Natural killer cell (primary cell): Measurements from ENCODE around the gene GJB1. TPM values are rescaled to one million over a fixed set of nuclear protein-coding genes. Genes with fewer than 3 reads are reported as not detected.
"Not testable (repeated sequence)": the region's sequence is repeated elsewhere in the genome, so short reads cannot be mapped to it uniquely, and the experiment has no call there.

ENCODE experiments used
- ATAC-seq, 3 donors: fragments of 150-1000 bp in 2 of 3; fragments of 200-7000 bp in 1 of 3; cut with Tn5 transposase; 1 replicate in 1 of 3; 2 replicates in 2 of 3; pipeline ENCODE4 v1.10.0; 2021; ENCODE audit warnings: mild to moderate bottlenecking in 2 of 3, moderate library complexity in 2 of 3
- DNase-seq, 2 donors: peaks; one replicate each; pipeline versions ENCODE4 v3.0.0 to v3.0.0-alpha.2; 2013 to 2021; ENCODE audit warnings: mixed read lengths in 1 of 2
- H3K27ac ChIP-seq: one replicate; pipeline ENCODE4 v1.5.1; 2013; ENCODE audit warnings: mild to moderate bottlenecking, low read length
- H3K27me3 ChIP-seq: one replicate; pipeline ENCODE4 v1.6.1; 2013; ENCODE audit warnings: low read length; ENCODE audit not compliant: control insufficient read depth, insufficient read depth
- H3K36me3 ChIP-seq: one replicate; pipeline ENCODE4 v1.6.1; 2013; ENCODE audit warnings: low read length; ENCODE audit not compliant: control insufficient read depth, insufficient read depth
- H3K4me1 ChIP-seq: one replicate; pipeline ENCODE4 v1.6.1; 2013; ENCODE audit warnings: low read length; ENCODE audit not compliant: control insufficient read depth, insufficient read depth
- H3K4me3 ChIP-seq: one replicate; pipeline ENCODE4 v1.5.1; 2013; ENCODE audit warnings: low read length
- H3K9me3 ChIP-seq: one replicate; pipeline ENCODE4 v1.6.1; 2013; ENCODE audit warnings: low read length; ENCODE audit not compliant: control insufficient read depth, insufficient read depth
- H3K27ac Mint-ChIP-seq, 2 donors: one replicate each; pipeline ENCODE4 v1.8.0; 2022; ENCODE audit warnings: mild to moderate bottlenecking in 2 of 2, mixed read lengths in 2 of 2, moderate library complexity in 1 of 2
- H3K27me3 Mint-ChIP-seq, 2 donors: one replicate each; pipeline ENCODE4 v1.8.0; 2022; ENCODE audit warnings: low read depth in 2 of 2, mixed read lengths in 2 of 2
- H3K36me3 Mint-ChIP-seq: one replicate; pipeline ENCODE4 v1.8.0; 2022; ENCODE audit warnings: mixed read lengths
- H3K4me1 Mint-ChIP-seq, 2 donors: one replicate each; pipeline ENCODE4 v1.8.0; 2022; ENCODE audit warnings: mixed read lengths in 2 of 2
- H3K4me3 Mint-ChIP-seq: one replicate; pipeline ENCODE4 v1.8.0; 2022; ENCODE audit warnings: mild to moderate bottlenecking, moderate library complexity, mixed read lengths
- H3K9me3 Mint-ChIP-seq, 2 donors: one replicate each; pipeline ENCODE4 v1.8.0; 2022; ENCODE audit warnings: mixed read lengths in 2 of 2
- WGBS: methylation state at CpG from one replicate; pipeline ENCODE4 v1.1.7; 2013; ENCODE audit warnings: missing lambda C conversion rate; ENCODE audit not compliant: insufficient coverage; 5-methylcytosine and 5-hydroxymethylcytosine counted together
- intact Hi-C: fragments of 100-400 bp; cut with micrococcal nuclease; formaldehyde crosslinking; loops from one replicate; pipeline ENCODE4 v1.14.2; 2022
- total RNA-seq, 4 donors: library from RNA; stranded (reverse); fragments of 120-200 nt in 1 of 4; gene quantifications; one replicate each; pipeline versions ENCODE4 v1.2.3 to v1.2.4, GENCODE V29; 2013 to 2022
- TF ChIP-seq, protein P1 (sequence below): fragments of 200-600 bp; IDR thresholded peaks from one replicate; pipeline ENCODE4 v1.8.0; 2022; ENCODE audit warnings: antibody characterized with exemption

Gene GJB1
- total RNA-seq, 3 donors from 2014 or later (not counting 1 experiment from before 2014, with no cell fraction given): not detected

DNA sequence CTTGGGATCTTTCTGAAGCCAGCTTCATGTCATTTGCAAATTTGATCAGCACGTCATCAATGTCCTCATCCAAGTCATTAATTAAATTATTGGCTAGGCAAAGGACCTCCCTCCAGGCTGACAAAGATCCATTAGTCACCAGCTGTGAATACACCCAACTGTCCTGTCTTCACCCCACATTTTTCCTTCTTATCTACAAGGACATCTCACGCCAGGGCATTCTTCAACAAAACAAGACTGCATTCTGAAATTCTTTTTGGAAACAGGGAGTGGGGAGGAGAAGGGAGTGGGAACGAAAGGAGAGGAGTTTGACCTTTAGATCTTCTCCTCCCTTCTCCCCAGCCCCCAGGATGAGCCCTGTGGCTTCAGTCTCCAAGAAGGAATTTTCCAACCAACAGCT, 45.7 kb upstream of the GJB1 start:
- H3K27me3 Mint-ChIP-seq: no peaks in the 10 kb centered on the region
- H3K4me1 Mint-ChIP-seq: peaks cover 0 to under 1% of the 10 kb centered on the region in 2 donors
- H3K4me1 ChIP-seq: peaks cover 10% of the 10 kb centered on the region
- no peak for DNase-seq
- no peak overlapping the region for H3K4me3 Mint-ChIP-seq
- H3K9me3 ChIP-seq: no peaks in the 10 kb centered on the region
- no peaks in the 10 kb centered on the region for H3K27me3 ChIP-seq
- H3K4me3 ChIP-seq: no peak overlapping the region
- TF ChIP-seq, protein P1, sequence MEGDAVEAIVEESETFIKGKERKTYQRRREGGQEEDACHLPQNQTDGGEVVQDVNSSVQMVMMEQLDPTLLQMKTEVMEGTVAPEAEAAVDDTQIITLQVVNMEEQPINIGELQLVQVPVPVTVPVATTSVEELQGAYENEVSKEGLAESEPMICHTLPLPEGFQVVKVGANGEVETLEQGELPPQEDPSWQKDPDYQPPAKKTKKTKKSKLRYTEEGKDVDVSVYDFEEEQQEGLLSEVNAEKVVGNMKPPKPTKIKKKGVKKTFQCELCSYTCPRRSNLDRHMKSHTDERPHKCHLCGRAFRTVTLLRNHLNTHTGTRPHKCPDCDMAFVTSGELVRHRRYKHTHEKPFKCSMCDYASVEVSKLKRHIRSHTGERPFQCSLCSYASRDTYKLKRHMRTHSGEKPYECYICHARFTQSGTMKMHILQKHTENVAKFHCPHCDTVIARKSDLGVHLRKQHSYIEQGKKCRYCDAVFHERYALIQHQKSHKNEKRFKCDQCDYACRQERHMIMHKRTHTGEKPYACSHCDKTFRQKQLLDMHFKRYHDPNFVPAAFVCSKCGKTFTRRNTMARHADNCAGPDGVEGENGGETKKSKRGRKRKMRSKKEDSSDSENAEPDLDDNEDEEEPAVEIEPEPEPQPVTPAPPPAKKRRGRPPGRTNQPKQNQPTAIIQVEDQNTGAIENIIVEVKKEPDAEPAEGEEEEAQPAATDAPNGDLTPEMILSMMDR: no peak
- H3K27ac Mint-ChIP-seq: no peak overlapping the region
- WGBS: 94% methylated on average over 1 of the region's 3 CpGs
- H3K27ac ChIP-seq: no peak overlapping the region
- H3K36me3 ChIP-seq: no peaks in the 10 kb centered on the region
- no peaks in the 10 kb centered on the region for H3K9me3 Mint-ChIP-seq
- intact Hi-C loops: loop anchor here (5.0 kb wide), 1 partner anchor 80 kb away; the partner anchor contains the start of gene FOXO4
- H3K36me3 Mint-ChIP-seq: no peaks in the 10 kb centered on the region
- no peak for ATAC-seq

DNA sequence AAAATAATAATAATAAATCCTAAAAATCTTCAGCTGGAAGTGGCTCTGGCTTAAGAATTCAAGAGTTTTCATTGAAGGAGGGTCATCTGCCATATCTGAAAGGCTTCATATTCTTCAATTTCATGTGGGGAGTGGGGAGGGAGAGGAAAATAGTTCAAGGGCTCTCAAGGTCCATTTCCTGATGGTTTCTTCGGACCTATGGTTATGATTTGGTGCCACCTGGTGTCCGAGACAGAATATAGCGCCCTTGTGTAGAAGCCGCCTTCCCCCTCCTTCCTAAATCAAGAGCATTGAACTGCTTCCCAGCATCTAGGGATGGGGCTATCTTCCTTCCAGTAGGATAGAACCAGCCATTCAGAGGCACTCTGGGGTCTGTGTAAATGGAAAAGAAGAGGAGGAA, 44.1 kb upstream of the GJB1 start:
- H3K9me3 ChIP-seq: no peaks in the 10 kb centered on the region
- H3K4me3 Mint-ChIP-seq: no peak overlapping the region
- H3K36me3 Mint-ChIP-seq: no peaks in the 10 kb centered on the region
- peaks cover 0 to 7% of the 10 kb centered on the region in 2 donors for H3K4me1 Mint-ChIP-seq
- no peaks in the 10 kb centered on the region for H3K27me3 ChIP-seq
- ATAC-seq: peak; percentile 36 to 61 (median 36)
- no peaks in the 10 kb centered on the region for H3K36me3 ChIP-seq
- peak; percentile 25 to 79 for DNase-seq
- no peak overlapping the region for H3K27ac ChIP-seq
- intact Hi-C loops: loop anchor here (1.0 to 5.0 kb wide), 3 partner anchors 82 to 410 kb away; partner anchors contain the start of gene FOXO4
- peak overlapping the region in 1 of 2 donors; percentile 42 for H3K27ac Mint-ChIP-seq
- H3K4me1 ChIP-seq: peaks cover 19% of the 10 kb centered on the region
- no peaks in the 10 kb centered on the region for H3K27me3 Mint-ChIP-seq
- TF ChIP-seq, protein P1: peak; percentile 48
- no peaks in the 10 kb centered on the region for H3K9me3 Mint-ChIP-seq
- 0% methylated on average over 3 of the region's 4 CpGs for WGBS
- no peak overlapping the region for H3K4me3 ChIP-seq

DNA sequence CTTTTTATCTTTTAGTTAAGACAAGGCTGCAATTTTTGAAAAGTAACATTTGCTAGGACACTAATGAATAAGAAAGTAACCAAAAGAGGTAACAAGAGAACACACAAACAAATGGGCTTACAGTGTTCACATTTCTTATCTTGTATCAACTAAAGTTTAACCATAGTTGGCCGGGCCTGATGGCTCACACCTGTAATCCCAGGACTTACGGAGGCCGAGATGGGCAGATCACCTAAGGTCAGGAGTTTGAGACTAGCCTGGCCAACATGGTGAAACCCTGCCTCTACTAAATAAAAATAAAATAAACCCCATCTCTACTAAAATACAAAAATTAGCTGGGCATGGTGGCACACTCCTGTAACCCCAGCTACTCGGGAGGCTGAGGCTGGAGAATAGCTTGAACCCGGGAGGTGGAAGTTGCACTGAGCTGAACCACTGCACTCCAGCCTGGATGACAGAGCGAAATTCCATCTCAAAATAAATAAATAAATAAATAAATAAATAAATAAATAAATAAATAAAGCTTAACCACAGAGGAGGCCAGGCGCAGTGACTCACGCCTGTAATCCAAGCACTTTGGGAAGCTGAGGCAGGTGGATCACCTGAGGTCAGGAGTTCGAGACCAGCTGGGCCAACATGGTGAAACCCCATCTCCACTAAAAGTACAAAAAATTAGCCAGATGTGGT, 42.3 kb upstream of the GJB1 start:
- Mint-ChIP-seq H3K27ac (peak overlapping the region in 1 of 2 donors; percentile 36), H3K4me3 (peak overlapping the region; percentile 47)
- H3K27me3 Mint-ChIP-seq, H3K4me3 ChIP-seq, ATAC-seq, H3K9me3 Mint-ChIP-seq, H3K36me3 ChIP-seq, intact Hi-C loops, H3K4me1 Mint-ChIP-seq, DNase-seq, H3K9me3 ChIP-seq, H3K27me3 ChIP-seq, H3K36me3 Mint-ChIP-seq: not testable (repeated sequence)
- H3K27ac ChIP-seq: peak overlapping the region; percentile 88
- peaks cover 19% of the 10 kb centered on the region for H3K4me1 ChIP-seq
- 98% methylated on average over 7 of the region's 9 CpGs for WGBS

DNA sequence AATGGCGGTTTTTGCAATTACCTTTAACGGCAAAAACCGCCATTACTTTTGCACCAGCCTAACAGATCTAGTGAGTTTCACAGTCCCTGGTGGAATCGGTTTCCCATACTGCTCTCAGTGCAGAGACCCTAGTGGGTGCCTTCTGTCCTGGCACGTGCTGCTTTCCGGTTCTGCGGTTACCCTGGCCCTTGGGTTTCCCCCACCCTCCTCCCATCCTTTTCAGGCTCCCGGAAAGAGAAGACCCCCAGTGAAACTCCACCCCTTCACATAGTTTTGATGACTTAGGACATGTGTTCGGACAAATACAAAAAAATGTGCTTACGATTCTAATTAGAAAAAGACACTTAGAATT, 41.5 kb upstream of the GJB1 start:
- Mint-ChIP-seq H3K9me3 (no peaks in the 10 kb centered on the region), H3K36me3 (no peaks in the 10 kb centered on the region), H3K27me3 (no peaks in the 10 kb centered on the region), H3K4me3 (peak overlapping the region; percentile 93), H3K4me1 (peaks cover 0 to 7% of the 10 kb centered on the region in 2 donors), H3K27ac (peak overlapping the region; percentile 94 to 95)
- H3K4me3 ChIP-seq: peak overlapping the region; percentile 75
- H3K9me3 ChIP-seq: no peaks in the 10 kb centered on the region
- peak overlapping the region; percentile 88 for H3K27ac ChIP-seq
- ATAC-seq: peak; percentile 25 to 74 (median 57)
- intact Hi-C loops: no loop called here
- TF ChIP-seq, protein P1: no peak
- DNase-seq: peak; percentile 16 to 78
- WGBS: under 1% methylated on average over 9 of the region's 10 CpGs
- no peaks in the 10 kb centered on the region for H3K36me3 ChIP-seq
- H3K27me3 ChIP-seq: no peaks in the 10 kb centered on the region
- peaks cover 19% of the 10 kb centered on the region for H3K4me1 ChIP-seq
